HG03571 (cell line): ENCODE results near the gene BCDIN3D.

ENCODE experiments used
- ATAC-seq: cut with Tn5 transposase; IDR thresholded peaks from one replicate; pipeline ENCODE4 v1.9.1; 2021; ENCODE audit not compliant: unreplicated experiment

Gene BCDIN3D

GRCh38 chr12:49800421-49801140 lies 42.3 kb downstream of the BCDIN3D start:
- ATAC-seq = no peak

- ATAC-seq = no peak
Measured at GRCh38 chr12:49798934-49799333, 44.0 kb downstream of the BCDIN3D start.

GRCh38 chr12:49798248-49798647 lies 44.7 kb downstream of the BCDIN3D start:
- no peak for ATAC-seq

- ATAC-seq = no peak
Measured at GRCh38 chr12:49797449-49797776, 45.5 kb downstream of the BCDIN3D start.

GRCh38 chr12:49796606-49797448 lies 46.1 kb downstream of the BCDIN3D start:
- ATAC-seq = no peak

- ATAC-seq = no peak
Measured at GRCh38 chr12:49796155-49796554, 46.8 kb downstream of the BCDIN3D start.

- no peak for ATAC-seq
Measured at GRCh38 chr12:49795654-49796105, 47.2 kb downstream of the BCDIN3D start.

- no peak for ATAC-seq
Measured at GRCh38 chr12:49794811-49795653, 47.9 kb downstream of the BCDIN3D start.

- no peak for ATAC-seq
Measured at GRCh38 chr12:49794021-49794420, 48.9 kb downstream of the BCDIN3D start.

- ATAC-seq = no peak
Measured at GRCh38 chr12:49793620-49794019, 49.3 kb downstream of the BCDIN3D start.

GRCh38 chr12:49792976-49793580 lies 49.8 kb downstream of the BCDIN3D start:
- ATAC-seq = no peak

GRCh38 chr12:49792181-49792970 lies 50.5 kb downstream of the BCDIN3D start:
- no peak for ATAC-seq

- no peak for ATAC-seq
Measured at GRCh38 chr12:49791700-49792099, 51.2 kb downstream of the BCDIN3D start.

GRCh38 chr12:49790741-49791555 lies 52.0 kb downstream of the BCDIN3D start:
- ATAC-seq = no peak

GRCh38 chr12:49789992-49790391 lies 52.9 kb downstream of the BCDIN3D start:
- no peak for ATAC-seq

- ATAC-seq = no peak
Measured at GRCh38 chr12:49787672-49788071, 55.2 kb downstream of the BCDIN3D start.
